GM10266 (cell line): ENCODE measurements around the gene ERN1.

Experiments used
- DNase-seq: peaks from one replicate; pipeline ENCODE4 v3.0.0; 2012; ENCODE audit errors: extremely low spot score
- CTCF ChIP-seq: IDR thresholded peaks from 2 replicates; pipeline ENCODE4 v1.5.1; 2012; ENCODE audit warnings: mild to moderate bottlenecking, low read depth; ENCODE audit not compliant: control insufficient read depth, insufficient read depth; ENCODE audit errors: missing control alignments

Gene ERN1

GRCh38 chr17:64042700-64043485 lies 87.1 kb downstream of the ERN1 start:
- TF ChIP-seq CTCF, result no peak
- no peak for DNase-seq

GRCh38 chr17:64041912-64042311 lies 88.0 kb downstream of the ERN1 start:
- no peak for TF ChIP-seq CTCF
- no peak for DNase-seq

GRCh38 chr17:64040206-64040605 lies 89.7 kb downstream of the ERN1 start:
- DNase-seq, result no peak
- TF ChIP-seq CTCF, result no peak

- no peak for DNase-seq
- no peak for TF ChIP-seq CTCF
Observed at GRCh38 chr17:64039106-64039400, 90.9 kb downstream of the ERN1 start.

GRCh38 chr17:64038331-64039105 lies 91.4 kb downstream of the ERN1 start:
- no peak for DNase-seq
- TF ChIP-seq CTCF, result no peak

- no peak for DNase-seq
- TF ChIP-seq CTCF, result no peak
Observed at GRCh38 chr17:64037802-64038201, 92.1 kb downstream of the ERN1 start.

- no peak for TF ChIP-seq CTCF
- no peak for DNase-seq
Observed at GRCh38 chr17:64037180-64037579, 92.8 kb downstream of the ERN1 start.
